CD1c-positive myeloid dendritic cell (primary cell): ENCODE data around the gene CYP46A1.
"Not testable (repeated sequence)": the region's sequence is repeated elsewhere in the genome, so short reads cannot be mapped to it uniquely, and the experiment has no call there.

ENCODE experiments used
- DNase-seq: peaks from one replicate; pipeline ENCODE4 v3.0.0-alpha.2; 2016; ENCODE audit errors: extremely low spot score

CYP46A1 gene

DNA sequence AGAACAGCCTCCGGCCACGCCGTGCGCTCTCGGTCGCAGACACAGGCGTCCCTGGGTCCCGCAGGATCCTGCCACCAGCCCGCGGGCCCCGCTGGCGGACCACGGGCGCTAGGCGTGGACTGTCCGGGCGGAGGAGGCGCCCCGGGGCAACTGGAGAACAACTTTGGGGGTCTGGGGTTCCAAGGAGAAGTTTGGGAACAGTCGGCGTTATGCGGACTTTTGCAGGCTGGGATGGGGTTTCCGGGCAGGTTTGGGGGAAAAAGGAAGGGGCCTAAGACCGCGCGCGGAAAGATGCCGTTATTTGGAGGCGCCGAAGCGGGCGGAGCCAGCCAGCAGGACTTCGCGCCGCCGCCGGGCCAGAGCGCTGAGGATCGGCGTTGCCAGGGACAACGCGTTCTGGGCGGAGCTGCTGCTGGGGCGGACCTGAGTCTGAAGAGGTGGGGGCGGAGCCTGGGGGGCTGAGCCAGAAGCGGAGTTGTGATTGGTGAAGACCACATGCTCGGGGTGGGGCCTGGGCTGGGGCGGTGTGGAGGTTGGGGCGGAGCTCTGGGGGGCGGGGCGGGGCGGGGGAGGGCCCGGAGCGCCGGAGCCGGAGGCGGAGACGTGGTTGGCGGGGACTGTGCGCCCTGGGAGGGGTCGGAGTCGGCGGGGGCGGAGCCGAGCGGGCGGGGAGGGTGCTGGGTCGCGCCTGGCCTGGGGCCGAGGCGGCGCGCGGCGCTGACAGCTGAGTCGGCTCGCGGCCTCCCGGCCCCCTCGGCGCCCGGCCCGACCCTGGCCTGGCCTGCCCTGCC is at the start of gene CYP46A1:
Gene CYP46A1, plus strand, starts transcription at position 680 of the 791 bp plus-strand sequence. CDS start 120 bp downstream, outside the sequence.
- DNase-seq, result peak; percentile 100

GRCh38 chr14:99634443-99634842 is 49.7 kb upstream of the CYP46A1 start:
- DNase-seq, result no peak

DNA sequence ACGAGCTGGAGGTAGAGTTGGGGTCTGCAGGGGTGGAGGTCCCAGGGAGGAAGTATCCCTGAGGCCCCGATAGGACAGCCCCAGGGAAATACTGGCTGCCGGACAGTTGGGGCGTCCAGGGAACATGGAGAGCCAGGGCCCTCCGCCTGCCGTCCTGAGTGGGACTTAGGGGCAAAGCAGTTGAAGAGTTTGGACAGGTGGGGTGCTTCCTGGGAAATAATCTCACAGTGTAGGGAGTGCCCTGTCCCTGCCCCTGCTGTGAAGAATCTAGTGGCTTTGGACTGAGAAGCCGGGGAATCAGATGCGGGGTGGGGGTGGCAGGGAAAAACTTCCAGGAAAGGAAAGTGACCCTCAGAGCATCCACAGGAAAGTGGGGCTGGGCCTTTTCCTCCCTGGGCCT is 49.0 kb upstream of the CYP46A1 start:
- DNase-seq, result no peak

GRCh38 chr14:99636487-99636886 is 47.6 kb upstream of the CYP46A1 start:
- no peak for DNase-seq

- no peak for DNase-seq
Observed at GRCh38 chr14:99637624-99638023, 46.5 kb upstream of the CYP46A1 start.

DNA sequence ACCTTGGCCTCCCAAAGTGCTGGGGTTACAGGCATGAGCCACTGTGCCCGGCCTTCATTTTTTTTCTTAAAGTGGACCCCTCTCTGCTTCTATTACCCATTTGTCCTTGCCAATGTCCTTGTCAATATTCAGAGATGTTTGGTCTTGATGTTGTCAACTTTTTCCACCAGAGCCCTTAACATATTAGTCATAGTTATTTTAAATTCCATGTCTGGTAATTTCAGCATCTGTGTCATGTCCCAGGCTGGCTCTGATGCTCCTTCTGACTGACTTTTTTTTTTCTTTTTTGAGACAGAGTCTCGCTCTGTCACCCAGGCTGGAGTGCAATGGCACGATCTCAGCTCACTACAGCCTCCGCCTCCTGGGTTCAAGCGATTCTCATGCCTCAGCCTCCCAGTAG is 41.3 kb upstream of the CYP46A1 start:
- DNase-seq, result not testable (repeated sequence)

GRCh38 chr14:99643343-99643742 is 40.8 kb upstream of the CYP46A1 start:
- no peak for DNase-seq

- no peak for DNase-seq
Observed at GRCh38 chr14:99644035-99644587, 40.0 kb upstream of the CYP46A1 start.

DNA sequence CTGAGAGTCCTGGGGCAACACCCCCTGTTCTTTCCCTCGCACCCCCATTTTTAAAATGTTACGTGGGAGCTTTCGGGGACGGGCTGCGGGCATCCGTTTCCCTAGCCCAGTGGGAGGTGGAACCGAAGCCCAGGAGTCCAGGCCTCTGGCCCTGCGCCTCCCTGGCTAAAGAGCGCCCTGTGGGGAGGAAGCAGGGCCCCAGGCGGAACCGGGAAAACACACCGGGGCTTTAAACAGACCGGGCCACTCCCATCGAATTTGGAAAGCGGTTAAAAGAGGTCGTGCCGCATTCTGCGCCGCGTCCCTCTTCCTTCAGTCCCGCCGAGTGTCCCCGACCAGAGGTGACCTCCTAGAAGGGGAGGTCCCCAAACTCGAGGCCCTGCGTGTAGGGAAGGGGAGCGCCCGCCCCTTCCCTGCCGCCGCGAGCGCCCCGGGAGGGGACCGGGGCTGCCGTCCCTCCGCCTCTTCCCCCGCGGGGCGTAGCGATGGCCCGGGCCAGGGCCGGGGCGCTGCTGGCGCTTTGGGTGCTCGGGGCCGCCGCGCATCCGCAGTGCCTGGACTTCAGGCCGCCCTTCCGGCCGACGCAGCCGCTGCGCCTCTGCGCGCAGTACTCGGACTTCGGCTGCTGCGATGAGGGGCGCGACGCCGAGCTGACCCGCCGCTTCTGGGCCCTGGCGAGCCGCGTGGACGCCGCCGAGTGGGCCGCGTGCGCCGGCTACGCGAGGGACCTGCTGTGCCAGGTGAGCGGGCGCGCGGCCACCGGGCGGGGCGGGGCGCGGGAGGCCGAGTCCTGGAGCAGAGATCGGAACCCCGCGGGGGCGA is 39.2 kb upstream of the CYP46A1 start, which contains the start of gene HHIPL1:
Gene HHIPL1, plus strand, starts transcription at position 407 of the 822 bp plus-strand sequence. Its CDS starts 79 bp downstream, at position 486.
- peak; percentile 4 for DNase-seq

DNA sequence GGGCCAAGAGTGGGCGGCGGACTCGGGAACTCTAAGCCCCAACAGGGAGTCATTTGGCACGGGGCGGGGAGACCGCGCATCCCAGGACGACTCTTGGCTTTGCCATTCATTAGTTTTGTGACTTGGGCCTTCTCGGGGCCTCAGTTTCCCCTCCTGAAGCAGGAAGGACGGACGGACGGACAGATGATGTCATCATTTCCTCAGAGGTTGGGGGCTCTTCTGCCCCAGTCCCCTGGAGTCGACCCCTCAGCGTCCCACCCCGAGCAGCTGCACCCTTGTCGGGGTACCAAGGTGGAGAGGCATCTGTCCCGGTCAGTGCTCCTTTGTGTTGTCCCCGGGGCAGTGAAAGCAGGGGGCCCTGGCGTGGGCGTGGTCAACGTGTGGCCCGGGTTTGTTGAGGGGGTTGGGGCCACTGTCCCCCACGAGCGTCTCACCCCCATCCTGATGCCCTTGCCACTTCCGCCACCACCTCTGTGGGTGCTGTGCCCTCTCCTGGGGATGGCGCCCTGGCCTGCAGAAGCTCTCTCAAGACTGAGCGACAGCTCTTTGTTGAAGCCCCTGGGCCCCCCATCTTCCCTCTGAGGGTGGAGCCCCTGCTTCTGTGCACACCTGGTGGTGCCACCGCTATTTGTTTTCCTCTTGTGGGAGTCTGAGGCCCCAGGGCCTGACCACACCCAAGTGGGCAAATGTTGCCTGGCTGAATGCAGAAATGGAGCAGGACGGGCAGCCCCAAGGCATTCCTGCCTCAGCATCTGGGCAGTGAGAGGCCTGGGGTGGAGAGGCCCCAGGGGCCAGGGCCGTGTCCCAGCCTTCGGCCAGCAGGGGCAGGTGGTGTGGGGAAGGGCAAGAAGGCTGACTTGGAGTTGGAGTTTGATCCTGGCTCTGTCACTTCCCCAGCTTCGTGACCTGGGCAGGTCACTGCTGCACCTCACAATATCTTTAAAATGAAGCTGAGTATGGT is 38.3 kb upstream of the CYP46A1 start:
- DNase-seq, result no peak

GRCh38 chr14:99647411-99647810 is 36.7 kb upstream of the CYP46A1 start:
- DNase-seq, result no peak

- DNase-seq, result no peak
Observed at GRCh38 chr14:99648027-99648784, 35.9 kb upstream of the CYP46A1 start.

DNA sequence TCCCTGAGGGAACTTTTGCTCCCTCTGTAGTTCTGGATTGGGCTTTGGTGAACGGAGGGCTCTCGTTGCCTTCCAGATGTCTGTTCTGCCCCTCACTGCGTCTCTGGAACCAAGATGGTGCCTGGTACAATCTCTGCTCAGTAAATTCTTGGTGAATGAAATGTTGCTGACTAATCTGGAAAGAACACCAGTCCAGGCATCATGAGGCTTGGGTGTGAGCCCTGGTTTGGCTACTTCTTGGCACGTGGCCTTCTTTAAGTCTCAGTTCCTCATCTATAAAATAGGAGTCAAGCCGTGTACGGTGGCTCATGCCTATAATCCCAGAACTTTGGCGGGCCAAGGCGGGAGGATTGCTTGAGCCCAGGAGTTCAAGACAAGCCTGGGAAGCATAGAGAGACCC is 34.9 kb upstream of the CYP46A1 start:
- no peak for DNase-seq

- no peak for DNase-seq
Observed at GRCh38 chr14:99649643-99650042, 34.5 kb upstream of the CYP46A1 start.

- no peak for DNase-seq
Observed at GRCh38 chr14:99650189-99650588, 33.9 kb upstream of the CYP46A1 start.

- DNase-seq, result no peak
Observed at GRCh38 chr14:99651953-99652746, 31.9 kb upstream of the CYP46A1 start.

DNA sequence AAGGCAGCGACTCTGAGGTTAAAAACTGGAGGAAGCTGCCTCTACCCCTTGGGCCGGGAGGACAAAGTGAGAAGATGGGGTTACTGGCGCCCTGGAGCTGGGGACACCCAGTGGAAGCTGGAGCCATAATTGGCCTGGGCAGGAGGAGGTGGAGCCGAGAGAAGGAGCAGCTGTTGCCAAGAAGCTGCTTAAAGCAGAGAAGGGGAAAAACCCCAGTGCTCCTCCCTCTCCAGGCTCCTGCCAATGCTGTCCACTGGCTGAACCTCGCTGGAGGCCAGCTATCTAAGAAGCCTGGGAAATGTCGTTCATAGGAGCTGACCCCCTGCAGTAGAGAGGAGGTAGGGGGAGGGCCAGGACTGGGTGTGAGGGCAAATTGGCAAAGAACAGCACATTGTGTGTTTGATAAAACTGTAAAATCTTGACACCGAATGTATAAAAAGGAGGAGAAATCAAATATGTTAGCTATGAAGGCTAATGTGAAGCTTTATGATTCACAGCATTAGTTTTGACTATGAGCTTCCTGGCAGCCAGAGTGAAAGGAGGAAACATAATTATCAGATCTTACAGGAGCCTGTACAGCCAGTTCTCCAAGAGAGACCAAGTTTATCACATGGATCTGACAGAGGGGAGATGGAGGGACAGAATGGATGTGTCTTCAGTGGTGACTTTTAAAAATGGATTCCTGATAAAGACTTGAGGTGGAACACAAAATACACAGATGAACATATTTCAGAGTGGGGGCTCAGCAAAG is 29.7 kb upstream of the CYP46A1 start:
- no peak for DNase-seq

- DNase-seq, result no peak
Observed at GRCh38 chr14:99655521-99655920, 28.6 kb upstream of the CYP46A1 start.

GRCh38 chr14:99656171-99656570 is 27.9 kb upstream of the CYP46A1 start:
- DNase-seq, result no peak
